Esophagus squamous epithelium (tissue), 5 donors: ENCODE data around the gene ATXN1. TPM values are rescaled to one million over a fixed set of nuclear protein-coding genes. Genes with fewer than 3 reads are reported as not detected.

Experiments used
- DNase-seq: peaks from one replicate; lab custom pipeline; 2025; lab: John Stamatoyannopoulos, UW
- H3K27ac ChIP-seq, 4 donors: fragments of 200-600 bp; sonication (generic); one replicate each; pipeline ENCODE4 v1.5.1; 2016 to 2019; ENCODE audit warnings: mild to moderate bottlenecking in 1 of 4
- H3K27me3 ChIP-seq, 4 donors: fragments of 200-600 bp; sonication (generic); 1 replicate in 3 of 4; 2 replicates in 1 of 4; pipeline versions ENCODE4 v1.5.1 to v1.6.0; 2017 to 2021; ENCODE audit warnings: antibody characterized with exemption in 1 of 4
- H3K36me3 ChIP-seq, 3 donors: fragments of 200-600 bp; sonication (generic); one replicate each; pipeline ENCODE4 v1.5.1; 2016 to 2019
- H3K4me1 ChIP-seq, 3 donors: fragments of 200-600 bp; sonication (generic); one replicate each; pipeline ENCODE4 v1.5.1; 2017 to 2019
- H3K4me3 ChIP-seq, 4 donors: fragments of 200-600 bp; sonication (generic); 1 replicate in 3 of 4; 2 replicates in 1 of 4; pipeline ENCODE4 v1.5.1; 2016 to 2019; ENCODE audit warnings: mild to moderate bottlenecking in 2 of 4, moderate library complexity in 1 of 4
- H3K9me3 ChIP-seq, 3 donors: fragments of 200-600 bp; sonication (generic); one replicate each; pipeline ENCODE4 v1.5.1; 2016 to 2019
- POLR2A ChIP-seq, 4 donors: fragments of 450-650 bp; IDR thresholded peaks; one replicate each; pipeline ENCODE4 v1.6.1; 2017; ENCODE audit warnings: antibody characterized with exemption in 4 of 4, mild to moderate bottlenecking in 4 of 4, moderate library complexity in 3 of 4
- WGBS, 2 donors: methylation state at CpG; one replicate each; pipeline ENCODE4 v1.1.5; 2018; 5-methylcytosine and 5-hydroxymethylcytosine counted together
- intact Hi-C: fragments of 100-400 bp; cut with DNase I; formaldehyde crosslinking; loops from one replicate; pipeline ENCODE4 v1.15.0; 2022
- total RNA-seq, 4 donors: library from RNA; depleted of rRNA; stranded (reverse); fragments of >200 nt; gene quantifications; one replicate each; pipeline ENCODE4 v1.1.0, GENCODE V29; 2016
- TF ChIP-seq, protein P1 (sequence below), 6 experiments: fragments of 450-650 bp in 4 of 6; fragments of 200-600 bp in 2 of 6; sonication (generic) in 2 of 6; IDR thresholded peaks; one replicate each; pipeline ENCODE4 v1.5.1; 2016 to 2019; ENCODE audit warnings: antibody characterized with exemption in 6 of 6, mild to moderate bottlenecking in 4 of 6, moderate library complexity in 4 of 6
- donor health status: DM: yes; HTN: yes; CAD: no.

The ATXN1 gene
- total RNA-seq, 4 donors from 2014 or later: 17.5 to 50.5 (median 28.5) TPM

DNA sequence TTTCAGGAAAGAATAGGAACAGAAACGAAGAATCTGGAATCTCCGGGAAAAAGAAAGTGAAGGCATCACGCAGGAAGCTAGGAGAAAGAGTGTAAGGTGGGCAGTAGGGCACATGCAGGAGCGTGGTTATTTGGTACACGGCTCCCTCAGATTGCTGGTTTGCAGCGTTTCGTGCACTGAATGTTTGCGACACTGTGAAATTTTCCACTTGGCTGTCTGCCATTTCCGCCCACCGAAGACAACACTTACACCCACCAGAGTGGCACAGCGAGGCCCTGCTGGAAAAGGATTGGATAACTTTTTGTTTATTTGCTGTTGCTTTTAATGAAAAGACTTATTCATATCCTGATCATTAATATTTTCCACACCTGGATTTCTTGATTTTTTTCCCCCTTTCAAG is 274.6 kb downstream of the ATXN1 start:
- H3K27ac ChIP-seq: peak overlapping the region in 2 of 4 donors; percentile 55 to 61
- DNase-seq: no peak
- WGBS, 2 donors: 79 to 80% methylated on average over 11 of the region's 11 CpGs
- TF ChIP-seq, protein P1, sequence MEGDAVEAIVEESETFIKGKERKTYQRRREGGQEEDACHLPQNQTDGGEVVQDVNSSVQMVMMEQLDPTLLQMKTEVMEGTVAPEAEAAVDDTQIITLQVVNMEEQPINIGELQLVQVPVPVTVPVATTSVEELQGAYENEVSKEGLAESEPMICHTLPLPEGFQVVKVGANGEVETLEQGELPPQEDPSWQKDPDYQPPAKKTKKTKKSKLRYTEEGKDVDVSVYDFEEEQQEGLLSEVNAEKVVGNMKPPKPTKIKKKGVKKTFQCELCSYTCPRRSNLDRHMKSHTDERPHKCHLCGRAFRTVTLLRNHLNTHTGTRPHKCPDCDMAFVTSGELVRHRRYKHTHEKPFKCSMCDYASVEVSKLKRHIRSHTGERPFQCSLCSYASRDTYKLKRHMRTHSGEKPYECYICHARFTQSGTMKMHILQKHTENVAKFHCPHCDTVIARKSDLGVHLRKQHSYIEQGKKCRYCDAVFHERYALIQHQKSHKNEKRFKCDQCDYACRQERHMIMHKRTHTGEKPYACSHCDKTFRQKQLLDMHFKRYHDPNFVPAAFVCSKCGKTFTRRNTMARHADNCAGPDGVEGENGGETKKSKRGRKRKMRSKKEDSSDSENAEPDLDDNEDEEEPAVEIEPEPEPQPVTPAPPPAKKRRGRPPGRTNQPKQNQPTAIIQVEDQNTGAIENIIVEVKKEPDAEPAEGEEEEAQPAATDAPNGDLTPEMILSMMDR (IDR thresholded peaks at IDR 0.05): no peak
- TF ChIP-seq POLR2A (IDR thresholded peaks at IDR 0.05): no peak
- no peak overlapping the region for H3K4me3 ChIP-seq
- peaks cover 0 to 19% (median 0%) of the 10 kb centered on the region in 3 donors for H3K36me3 ChIP-seq
- intact Hi-C loops: no loop called here
- peaks cover 0 to 7% (median 0%) of the 10 kb centered on the region in 3 donors for H3K9me3 ChIP-seq
- peaks cover 0 to 62% (median 20%) of the 10 kb centered on the region in 3 donors for H3K4me1 ChIP-seq
- no peaks in the 10 kb centered on the region for H3K27me3 ChIP-seq

DNA sequence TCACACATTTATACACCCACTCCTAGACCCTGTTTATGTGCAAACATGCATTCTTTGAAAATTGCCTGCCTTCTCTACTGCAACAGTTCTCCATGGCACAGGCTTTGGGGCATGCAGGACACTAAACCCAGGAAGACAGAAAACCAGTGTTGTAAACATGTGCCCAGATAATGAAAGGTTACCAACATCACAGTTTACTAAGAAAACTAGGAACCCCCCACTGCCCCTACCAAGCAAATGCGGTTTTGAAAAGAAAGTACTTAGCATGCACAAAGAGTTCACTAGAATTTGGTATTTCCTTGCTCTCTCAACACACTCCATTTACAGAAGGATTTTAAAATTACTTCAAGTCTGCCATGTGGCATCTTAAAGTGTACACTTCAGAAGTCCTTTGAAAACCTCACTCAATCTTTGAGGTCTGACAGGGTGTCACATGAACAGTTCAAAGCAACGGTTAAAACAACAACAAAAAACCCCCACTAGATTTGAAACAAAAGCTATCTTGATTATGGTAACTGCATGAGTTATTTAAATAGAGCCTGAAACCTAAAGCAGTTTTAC is 277.9 kb downstream of the ATXN1 start:
- intact Hi-C loops: no loop called here
- Histone ChIP-seq H3K4me3 (no peak overlapping the region), H3K4me1 (peaks cover 0 to 61% (median 21%) of the 10 kb centered on the region in 3 donors), H3K27ac (no peak overlapping the region), H3K27me3 (no peaks in the 10 kb centered on the region), H3K36me3 (peaks cover 0 to 19% (median 0%) of the 10 kb centered on the region in 3 donors), H3K9me3 (peaks cover 0 to 7% (median 0%) of the 10 kb centered on the region in 3 donors)
- TF ChIP-seq, protein P1 (IDR thresholded peaks at IDR 0.05): no peak
- no peak for TF ChIP-seq POLR2A (IDR thresholded peaks at IDR 0.05)
- 53 to 75% methylated on average over 2 of the region's 2 CpGs for WGBS, 2 donors
- DNase-seq: no peak

DNA sequence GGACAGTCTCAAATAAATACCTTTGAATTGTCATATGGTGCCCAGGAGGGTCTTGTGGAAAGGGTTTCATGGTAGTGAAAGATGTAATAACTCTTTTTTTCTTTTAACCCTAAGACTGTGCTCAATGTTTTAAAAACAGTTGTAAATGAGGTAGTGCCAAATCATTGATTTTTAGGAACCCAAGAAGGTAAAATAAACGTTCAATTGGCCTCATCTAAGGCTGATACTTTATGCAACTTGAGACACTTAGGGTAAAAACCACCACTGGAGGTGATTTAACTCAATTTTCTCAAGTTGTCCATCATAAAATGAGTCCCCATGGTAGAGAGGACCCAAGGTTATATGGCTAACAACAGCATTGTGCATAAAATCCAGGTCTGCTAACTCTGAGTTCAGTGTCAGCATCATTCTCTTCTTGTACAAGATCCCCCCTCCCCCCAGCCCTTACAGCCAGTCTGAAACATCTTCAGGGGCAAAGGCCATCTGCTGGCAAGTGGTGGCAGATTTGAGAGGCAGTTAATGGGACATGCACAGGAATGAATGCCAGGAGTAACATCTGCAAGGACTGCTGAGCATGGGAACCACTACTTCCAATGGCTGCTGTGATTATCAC is 278.5 kb downstream of the ATXN1 start:
- H3K27me3 ChIP-seq: no peaks in the 10 kb centered on the region
- DNase-seq: no peak
- H3K4me1 ChIP-seq: peaks cover 0 to 61% (median 17%) of the 10 kb centered on the region in 3 donors
- no peak for TF ChIP-seq POLR2A (IDR thresholded peaks at IDR 0.05)
- TF ChIP-seq, protein P1 (IDR thresholded peaks at IDR 0.05): no peak
- WGBS, 2 donors: 72 to 76% methylated on average over 1 of the region's 1 CpG
- intact Hi-C loops: no loop called here
- H3K36me3 ChIP-seq: peaks cover 0 to 19% (median 0%) of the 10 kb centered on the region in 3 donors
- H3K4me3 ChIP-seq: no peak overlapping the region
- peaks cover 0 to 7% (median 0%) of the 10 kb centered on the region in 3 donors for H3K9me3 ChIP-seq
- H3K27ac ChIP-seq: no peak overlapping the region

DNA sequence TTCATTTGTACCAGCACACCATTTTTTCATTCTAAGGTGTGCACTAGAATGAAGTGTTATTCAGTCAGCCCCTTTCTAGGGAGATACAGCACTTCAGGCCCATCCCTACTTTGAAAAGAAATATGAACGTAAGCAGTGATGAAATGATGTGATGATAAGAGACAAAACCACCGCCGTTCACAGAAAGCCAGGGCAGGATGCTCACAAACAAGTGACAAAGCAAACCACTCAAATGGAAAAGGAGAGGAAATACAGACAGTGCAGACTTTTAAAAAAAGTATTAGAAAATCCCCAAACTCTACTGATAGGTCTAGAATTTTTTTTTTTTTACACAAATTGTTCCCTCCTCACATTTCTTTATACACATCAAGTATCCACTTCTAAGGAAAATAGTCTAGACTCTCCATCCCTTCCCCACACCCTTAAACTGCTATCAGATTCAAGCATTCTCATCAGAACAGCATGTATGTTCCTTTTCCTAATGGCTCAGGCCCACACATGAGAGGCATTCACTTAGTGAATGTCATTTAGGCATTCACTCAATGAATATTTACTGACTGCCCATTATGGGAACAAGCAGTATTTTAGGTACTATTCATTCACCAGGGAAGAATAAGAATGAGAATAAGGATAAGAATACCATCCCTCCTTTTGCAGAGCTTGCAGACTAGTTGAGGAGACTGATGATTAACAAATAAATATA is 279.4 kb downstream of the ATXN1 start:
- TF ChIP-seq, protein P1 (IDR thresholded peaks at IDR 0.05): no peak
- TF ChIP-seq POLR2A (IDR thresholded peaks at IDR 0.05): peak in 1 of 4 donors; percentile 14
- DNase-seq: no peak
- 63 to 85% methylated on average over 3 of the region's 3 CpGs for WGBS, 2 donors
- Histone ChIP-seq H3K4me3 (no peak overlapping the region), H3K36me3 (peaks cover 0 to 19% (median 0%) of the 10 kb centered on the region in 3 donors), H3K27me3 (no peaks in the 10 kb centered on the region), H3K27ac (peak overlapping the region in 1 of 4 donors; percentile 20), H3K4me1 (peaks cover 0 to 59% (median 17%) of the 10 kb centered on the region in 3 donors), H3K9me3 (peaks cover 0 to 7% (median 0%) of the 10 kb centered on the region in 3 donors)
- intact Hi-C loops: no loop called here
